SK-N-SH (cell line): ENCODE data around the gene COMMD3. TPM values are rescaled to one million over a fixed set of nuclear protein-coding genes. Genes with fewer than 3 reads are reported as not detected.

ENCODE experiments used
- CTCF ChIA-PET: fragments of 300-600, 350-600 bp; formaldehyde crosslinking; extraction: SDS; loops from one replicate; lab custom pipeline; 2021; lab: Yijun Ruan, JAX
- POLR2A ChIA-PET: fragments of 350-600 bp; sonication (Branson Sonifier 250); formaldehyde crosslinking; extraction: SDS; loops from one replicate; lab custom pipeline; 2020; ENCODE audit warnings: antibody characterized with exemption, inconsistent platforms; lab: Yijun Ruan, JAX
- DNase-seq: peaks from one replicate; pipeline ENCODE4 v3.0.0; 2012
- H2AFZ ChIP-seq: fragments of 200-600 bp; sonication (generic); 2 replicates; pipeline ENCODE4 v1.8.1; 2016; ENCODE audit warnings: antibody characterized with exemption, mild to moderate bottlenecking, low read depth
- H3F3A ChIP-seq: fragments of 200-600 bp; sonication (generic); replicated peaks from 2 replicates; pipeline ENCODE3; 2016; ENCODE audit warnings: antibody characterized with exemption, mild to moderate bottlenecking; ENCODE audit not compliant: insufficient read depth
- H3K27ac ChIP-seq, 2 experiments: fragments of 200-500 bp in 1 of 2; fragments of 200-600 bp in 1 of 2; sonication (Bioruptor generic) in 1 of 2; sonication (generic), shearing (Covaris generic) in 1 of 2; 2 replicates each; pipeline versions ENCODE4 v1.5.1 to v1.6.1; 2014 to 2016; ENCODE audit warnings: low read depth in 2 of 2, inconsistent platforms in 1 of 2, low read length in 1 of 2, mild to moderate bottlenecking in 1 of 2, mixed read lengths in 1 of 2
- H3K27me3 ChIP-seq: fragments of 200-600 bp; sonication (generic), shearing (Covaris generic); 2 replicates; pipeline ENCODE4 v1.6.1; 2016; ENCODE audit warnings: mixed run types; ENCODE audit not compliant: insufficient read depth
- H3K36me3 ChIP-seq, 2 experiments: fragments of 200-500 bp in 1 of 2; fragments of 200-600 bp in 1 of 2; sonication (Bioruptor generic) in 1 of 2; sonication (generic) in 1 of 2; replicated peaks in 1 of 2; 2 replicates each; pipeline versions ENCODE3 to v1.5.1; 2014 to 2016; ENCODE audit warnings: low read length in 1 of 2, mild to moderate bottlenecking in 1 of 2; ENCODE audit not compliant: insufficient read depth in 2 of 2, control insufficient read depth in 1 of 2
- H3K4me1 ChIP-seq, 2 experiments: fragments of 200-500 bp in 1 of 2; fragments of 200-600 bp in 1 of 2; sonication (Bioruptor generic) in 1 of 2; sonication (generic), shearing (Covaris generic) in 1 of 2; 2 replicates each; pipeline versions ENCODE4 v1.5.1 to v1.6.1; 2014 to 2016; ENCODE audit warnings: low read depth in 1 of 2, low read length in 1 of 2, mixed run types in 1 of 2; ENCODE audit not compliant: insufficient read depth in 2 of 2, control insufficient read depth in 1 of 2
- H3K4me2 ChIP-seq: fragments of 200-600 bp; sonication (generic), shearing (Covaris generic); 2 replicates; pipeline ENCODE4 v1.6.1; 2017; ENCODE audit warnings: mixed run types
- H3K4me3 ChIP-seq, 2 experiments: fragments of 200-500 bp in 1 of 2; fragments of 200-600 bp in 1 of 2; sonication (Bioruptor generic) in 1 of 2; sonication (generic), shearing (Covaris generic) in 1 of 2; 2 replicates each; pipeline versions ENCODE4 v1.5.1 to v1.8.1; 2014 to 2016; ENCODE audit warnings: low read depth in 2 of 2, inconsistent platforms in 1 of 2, low read length in 1 of 2, mild to moderate bottlenecking in 1 of 2, mixed read lengths in 1 of 2, moderate library complexity in 1 of 2
- H3K79me2 ChIP-seq: fragments of 200-600 bp; sonication (generic); 2 replicates; pipeline ENCODE4 v1.8.1; 2017; ENCODE audit warnings: mild to moderate bottlenecking; ENCODE audit not compliant: insufficient read depth
- H3K9ac ChIP-seq: fragments of 200-600 bp; sonication (generic); 2 replicates; pipeline ENCODE4 v1.6.1; 2017; ENCODE audit warnings: mixed run types
- H3K9me2 ChIP-seq: fragments of 200-600 bp; sonication (generic); 2 replicates; pipeline ENCODE4 v1.6.1; 2017; ENCODE audit warnings: mixed run types
- H3K9me3 ChIP-seq: fragments of 200-600 bp; sonication (generic); 2 replicates; pipeline ENCODE4 v1.6.1; 2017; ENCODE audit warnings: mixed run types, mild to moderate bottlenecking, moderate library complexity
- H4K20me1 ChIP-seq: fragments of 200-600 bp; sonication (generic); 2 replicates; pipeline ENCODE4 v1.6.1; 2017; ENCODE audit warnings: mild to moderate bottlenecking, mixed run types; ENCODE audit not compliant: insufficient read depth
- CHD2 ChIP-seq: fragments of 150-350 bp; IDR thresholded peaks from 2 replicates; pipeline ENCODE4 v1.6.1; 2018; ENCODE audit warnings: low read length; ENCODE audit not compliant: partially characterized antibody
- ELF1 ChIP-seq: IDR thresholded peaks from 2 replicates; pipeline ENCODE4 v1.4.0; 2012
- EZH2phosphoT487 ChIP-seq: fragments of 200-600 bp; sonication (generic); IDR thresholded peaks from 2 replicates; pipeline ENCODE4 v1.6.1; 2017; ENCODE audit warnings: low read depth, mixed run types, mild to moderate bottlenecking, antibody characterized with exemption, moderate library complexity, borderline replicate concordance
- GABPA ChIP-seq: IDR thresholded peaks from 2 replicates; pipeline ENCODE4 v1.4.0; 2012; ENCODE audit warnings: low read depth, mild to moderate bottlenecking
- JUND ChIP-seq: IDR thresholded peaks from 2 replicates; pipeline ENCODE4 v1.4.0; 2012
- MEF2A ChIP-seq: IDR thresholded peaks from 2 replicates; pipeline ENCODE4 v1.4.0; 2012; ENCODE audit warnings: low read depth, borderline replicate concordance
- NFIC ChIP-seq: IDR thresholded peaks from 2 replicates; pipeline ENCODE4 v1.4.0; 2012; ENCODE audit warnings: borderline replicate concordance
- NRF1 ChIP-seq: IDR thresholded peaks from 2 replicates; pipeline ENCODE4 v1.6.1; 2012; ENCODE audit warnings: low read depth, mild to moderate bottlenecking, low read length
- POLR2AphosphoS5 ChIP-seq: IDR thresholded peaks from 2 replicates; pipeline ENCODE4 v1.6.1; 2012; ENCODE audit warnings: low read depth, low read length
- RCOR1 ChIP-seq: fragments of 150-350 bp; IDR thresholded peaks from 2 replicates; pipeline ENCODE4 v1.6.1; 2017; ENCODE audit warnings: antibody characterized with exemption, low read length
- SMC3 ChIP-seq: IDR thresholded peaks from 2 replicates; pipeline ENCODE4 v1.6.1; 2012; ENCODE audit warnings: low read depth, low read length, improper control_type of control experiment
- TAF1 ChIP-seq: IDR thresholded peaks from 2 replicates; pipeline ENCODE4 v1.6.1; 2012; ENCODE audit warnings: low read depth, mild to moderate bottlenecking, low read length, moderate library complexity, borderline replicate concordance
- YY1 ChIP-seq: IDR thresholded peaks from 2 replicates; pipeline ENCODE4 v1.4.0; 2012; ENCODE audit warnings: low read depth, mild to moderate bottlenecking
- whole genome bisulfite sequencing: methylation state at CpG from one replicate; pipeline ENCODE4 v1.1.6; 2017; ENCODE audit warnings: low lambda C conversion rate; 5-methylcytosine and 5-hydroxymethylcytosine counted together
- polyA plus RNA-seq, 3 experiments: library from polyadenylated mRNA; depleted of rRNA; stranded (reverse); fragments of >200 nt; gene quantifications; 2 replicates each; pipeline ENCODE4 v1.2.3, GENCODE V29; 2012
- TF ChIP-seq, protein P1 (sequence below): IDR thresholded peaks from 2 replicates; pipeline ENCODE4 v1.4.0; 2012; ENCODE audit warnings: low read depth, borderline replicate concordance
- TF ChIP-seq, protein P2 (sequence below): IDR thresholded peaks from 2 replicates; pipeline ENCODE4 v1.4.0; 2012; ENCODE audit warnings: low read depth
- TF ChIP-seq, protein P3 (sequence below): fragments of 150-350 bp; IDR thresholded peaks from 2 replicates; pipeline ENCODE4 v1.6.1; 2016; ENCODE audit warnings: mild to moderate bottlenecking, low read depth, low read length

Gene COMMD3
- polyA plus RNA-seq, 1 of the 3 experiments (the other 2 are of a cell fraction), result 26.9 TPM

DNA sequence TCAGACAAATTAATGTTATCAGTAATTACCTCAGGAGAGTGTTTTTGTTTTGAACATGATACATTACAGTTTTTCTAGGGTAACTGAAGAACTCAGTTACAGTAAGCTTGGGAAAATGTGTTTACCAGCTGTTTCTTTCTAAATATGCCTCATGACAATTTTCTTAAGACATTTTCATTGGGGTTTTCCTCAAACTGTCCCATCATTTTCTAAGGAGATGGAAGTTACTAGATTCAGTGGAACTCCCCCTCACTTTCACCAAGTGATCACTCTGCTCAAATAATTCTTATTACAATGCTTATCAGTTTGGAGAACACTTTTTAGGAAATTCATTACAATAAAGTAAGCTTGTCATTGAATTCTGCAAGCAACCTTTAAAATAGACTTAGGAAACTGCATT lies 22.7 kb downstream of the COMMD3 start:
- no peak overlapping the region for H3K9ac ChIP-seq
- DNase-seq, result no peak
- TF ChIP-seq EZH2phosphoT487, result 0 out of 2 replicates have a peak, but pooled peaks have one; percentile 49
- TF ChIP-seq, protein P1, sequence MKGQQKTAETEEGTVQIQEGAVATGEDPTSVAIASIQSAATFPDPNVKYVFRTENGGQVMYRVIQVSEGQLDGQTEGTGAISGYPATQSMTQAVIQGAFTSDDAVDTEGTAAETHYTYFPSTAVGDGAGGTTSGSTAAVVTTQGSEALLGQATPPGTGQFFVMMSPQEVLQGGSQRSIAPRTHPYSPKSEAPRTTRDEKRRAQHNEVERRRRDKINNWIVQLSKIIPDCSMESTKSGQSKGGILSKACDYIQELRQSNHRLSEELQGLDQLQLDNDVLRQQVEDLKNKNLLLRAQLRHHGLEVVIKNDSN, result no peak
- no peaks in the 10 kb centered on the region for H3K9me2 ChIP-seq
- no peaks in the 10 kb centered on the region for H3K36me3 ChIP-seq
- no peak overlapping the region for H3K4me2 ChIP-seq
- CTCF ChIA-PET, result interaction anchor here (0.9 to 1.4 kb wide), 4 partner anchors 14 to 843 kb away, joined by 3 to 5 read pairs (median 3); no protein-coding TSS in a partner anchor
- peaks cover 36% of the 10 kb centered on the region for H3K27me3 ChIP-seq
- H3K4me3 ChIP-seq, result no peak overlapping the region
- H4K20me1 ChIP-seq, result no peaks in the 10 kb centered on the region
- no peaks in the 10 kb centered on the region for H3K79me2 ChIP-seq
- H3K27ac ChIP-seq, result no peak overlapping the region
- no peaks in the 10 kb centered on the region for H3K9me3 ChIP-seq
- H2AFZ ChIP-seq, result no peak overlapping the region
- peaks cover 0 to 6% of the 10 kb centered on the region in 2 experiments; a peak in 2 of 4 replicates for H3K4me1 ChIP-seq
- POLR2A ChIA-PET, result no interaction called here
- H3F3A ChIP-seq, result no peaks in the 10 kb centered on the region

DNA sequence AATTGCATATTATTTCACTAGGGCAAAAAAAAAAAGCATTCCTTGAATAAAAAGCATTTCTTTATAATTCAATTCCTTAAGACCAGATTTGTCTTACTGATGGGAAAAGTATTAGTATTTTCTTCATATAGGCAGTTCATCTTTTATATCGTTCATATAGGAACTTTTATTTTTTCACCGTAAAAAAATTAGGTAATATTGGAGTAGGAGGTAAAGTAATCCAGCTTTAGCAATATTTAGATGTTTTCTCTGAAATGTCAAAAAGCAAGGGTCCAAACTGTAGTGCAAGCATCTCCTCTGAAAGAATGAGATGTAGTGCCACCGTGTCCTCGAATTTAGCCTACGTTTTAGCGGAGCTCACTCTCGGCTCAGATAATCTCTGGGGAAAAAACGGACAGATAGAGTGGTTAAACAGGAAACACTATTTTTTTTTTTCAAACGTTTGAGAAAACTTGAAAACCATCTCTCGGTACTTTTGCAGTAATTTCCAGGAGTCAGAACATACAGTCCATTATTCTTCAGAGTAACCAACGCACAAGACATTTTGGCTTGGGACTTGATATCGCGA lies 23.7 kb downstream of the COMMD3 start:
- CTCF ChIA-PET, result interaction anchor here (0.6 to 2.0 kb wide), 12 partner anchors 15 to 844 kb away, joined by 3 to 13 read pairs (median 4); no protein-coding TSS in a partner anchor
- H3K9ac ChIP-seq, result peak overlapping the region; percentile 90; the same call in 1 of the 2 replicates
- H3K9me2 ChIP-seq, result no peaks in the 10 kb centered on the region
- peak overlapping the region; percentile 91 to 92 for H3K27ac ChIP-seq
- H3K4me2 ChIP-seq, result peak overlapping the region; percentile 96
- H3K27me3 ChIP-seq, result peaks cover 45% of the 10 kb centered on the region
- WGBS, result 4% methylated on average over 13 of the region's 13 CpGs
- POLR2A ChIA-PET, result interaction anchor here (0.6 to 1.3 kb wide), 4 partner anchors 24 to 948 kb away, joined by 3 to 11 read pairs (median 6); partner anchors contain the start of gene COMMD3
- TF ChIP-seq CHD2 (peak; percentile 62), SMC3 (no peak)
- TF ChIP-seq, all 33 proteins: peak for 1
- Histone ChIP-seq H4K20me1 (no peaks in the 10 kb centered on the region), H3K9me3 (no peaks in the 10 kb centered on the region), H3K4me1 (peaks cover 0 to 6% of the 10 kb centered on the region in 2 experiments; a peak in 2 of 4 replicates), H2AFZ (peak overlapping the region; percentile 88), H3K36me3 (no peaks in the 10 kb centered on the region), H3F3A (no peaks in the 10 kb centered on the region), H3K79me2 (no peaks in the 10 kb centered on the region), H3K4me3 (peak overlapping the region; percentile 72 to 84)
- DNase-seq, result peak; percentile 55

DNA sequence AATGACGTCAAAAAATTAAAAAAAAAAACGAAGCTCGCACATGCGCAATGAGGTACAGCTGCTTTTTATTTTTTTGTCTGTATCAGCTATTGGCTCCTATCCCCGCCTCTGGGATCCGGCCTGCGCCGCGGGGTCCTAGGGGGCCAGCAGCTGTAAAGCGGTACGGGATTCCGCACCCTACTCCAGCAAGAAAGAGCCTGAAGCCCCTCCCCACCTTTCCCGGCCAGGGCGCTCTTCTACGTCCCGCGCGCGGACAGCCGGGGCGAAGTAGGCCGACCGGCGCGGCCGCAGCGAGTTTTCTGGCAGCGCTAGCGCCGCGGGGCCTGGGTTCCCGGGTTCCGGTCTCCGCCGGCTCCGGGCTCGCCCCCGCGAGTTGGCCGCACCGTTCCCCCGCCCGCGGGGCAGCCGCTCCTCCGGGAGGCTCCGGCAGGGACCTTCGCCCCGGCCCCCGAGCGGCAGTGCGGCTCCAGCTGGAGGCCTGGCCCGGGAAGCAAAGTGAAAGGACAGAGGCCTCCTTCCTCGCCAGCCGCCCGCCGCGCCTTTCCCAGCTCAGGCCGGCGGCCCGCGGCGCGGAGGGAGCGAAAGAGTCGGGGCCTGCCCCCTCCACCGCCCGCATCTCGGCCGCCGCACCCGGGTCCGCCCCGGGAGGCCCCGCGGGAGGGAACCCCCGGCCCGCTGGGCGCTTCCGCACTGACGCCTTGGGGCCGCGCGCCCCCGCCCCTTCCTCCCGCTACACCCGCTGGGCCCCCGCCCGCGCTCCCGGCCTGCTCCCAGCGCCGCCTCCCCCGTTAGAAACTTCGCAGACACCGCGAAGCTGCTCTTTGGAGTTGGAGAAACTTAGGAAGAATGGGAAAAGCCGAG lies 24.4 kb downstream of the COMMD3 start:
- peak overlapping the region; percentile 90 for H3K9ac ChIP-seq
- TF ChIP-seq MEF2A (no peak), TAF1 (peak; percentile 20), NFIC (0 out of 2 replicates have a peak, but pooled peaks have one; percentile 10), JUND (no peak), GABPA (0 out of 2 replicates have a peak, but pooled peaks have one; percentile 10), POLR2AphosphoS5 (peak; percentile 58), NRF1 (peak; percentile 94), RCOR1 (0 out of 2 replicates have a peak, but pooled peaks have one; percentile 36), YY1 (peak; percentile 32; the same call in 1 of the 2 replicates), ELF1 (no peak)
- TF ChIP-seq, protein P2, sequence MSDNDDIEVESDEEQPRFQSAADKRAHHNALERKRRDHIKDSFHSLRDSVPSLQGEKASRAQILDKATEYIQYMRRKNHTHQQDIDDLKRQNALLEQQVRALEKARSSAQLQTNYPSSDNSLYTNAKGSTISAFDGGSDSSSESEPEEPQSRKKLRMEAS, result peak; percentile 66; the same call in 1 of the 2 replicates
- TF ChIP-seq, protein P3, sequence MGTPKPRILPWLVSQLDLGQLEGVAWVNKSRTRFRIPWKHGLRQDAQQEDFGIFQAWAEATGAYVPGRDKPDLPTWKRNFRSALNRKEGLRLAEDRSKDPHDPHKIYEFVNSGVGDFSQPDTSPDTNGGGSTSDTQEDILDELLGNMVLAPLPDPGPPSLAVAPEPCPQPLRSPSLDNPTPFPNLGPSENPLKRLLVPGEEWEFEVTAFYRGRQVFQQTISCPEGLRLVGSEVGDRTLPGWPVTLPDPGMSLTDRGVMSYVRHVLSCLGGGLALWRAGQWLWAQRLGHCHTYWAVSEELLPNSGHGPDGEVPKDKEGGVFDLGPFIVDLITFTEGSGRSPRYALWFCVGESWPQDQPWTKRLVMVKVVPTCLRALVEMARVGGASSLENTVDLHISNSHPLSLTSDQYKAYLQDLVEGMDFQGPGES, result no peak
- CTCF ChIA-PET, result interaction anchor here (0.9 to 2.0 kb wide), 8 partner anchors 18 to 649 kb away, joined by 3 to 13 read pairs (median 4); no protein-coding TSS in a partner anchor
- peak overlapping the region; percentile 72 to 84 for H3K4me3 ChIP-seq
- no peaks in the 10 kb centered on the region for H3K9me3 ChIP-seq
- no peaks in the 10 kb centered on the region for H4K20me1 ChIP-seq
- no peaks in the 10 kb centered on the region for H3K9me2 ChIP-seq
- DNase-seq, result peak; percentile 89
- H3K36me3 ChIP-seq, result no peaks in the 10 kb centered on the region
- peak overlapping the region; percentile 96 for H3K4me2 ChIP-seq
- WGBS, result 2% methylated on average over 15 of the region's 98 CpGs
- no peaks in the 10 kb centered on the region for H3K79me2 ChIP-seq
- peaks cover 52% of the 10 kb centered on the region for H3K27me3 ChIP-seq
- H2AFZ ChIP-seq, result peak overlapping the region; percentile 88
- peak overlapping the region; percentile 91 to 92 for H3K27ac ChIP-seq
- peaks cover 0 to 12% of the 10 kb centered on the region in 2 experiments; a peak in 2 of 4 replicates for H3K4me1 ChIP-seq
- POLR2A ChIA-PET, result interaction anchor here (0.6 to 1.3 kb wide), 4 partner anchors 24 to 949 kb away, joined by 3 to 11 read pairs (median 6); partner anchors contain the start of gene COMMD3
- no peaks in the 10 kb centered on the region for H3F3A ChIP-seq
